Naive thymus-derived CD4-positive, alpha-beta T cell (primary cell): Measurements from ENCODE around the gene HIVEP3. TPM values are rescaled to one million over a fixed set of nuclear protein-coding genes. Genes with fewer than 3 reads are reported as not detected.

Experiments used
- ATAC-seq: fragments of 150-1000 bp; cut with Tn5 transposase; 2 replicates; pipeline ENCODE4 v1.10.0; 2021; ENCODE audit warnings: mild to moderate bottlenecking, moderate library complexity
- CTCF ChIA-PET: fragments of 350-600 bp; sonication (Branson Sonifier 250); formaldehyde crosslinking; loops from one replicate; lab custom pipeline; 2021; ENCODE audit warnings: antibody characterized with exemption; lab: Charles Lee
- POLR2A ChIA-PET: fragments of 350-600 bp; sonication (Branson Sonifier 250); formaldehyde crosslinking; loops from one replicate; lab custom pipeline; 2021; ENCODE audit warnings: antibody characterized with exemption, inconsistent platforms; lab: Charles Lee
- DNase-seq, 9 donors: peaks; one replicate each; pipeline versions ENCODE4 v3.0.0 to v3.0.0-alpha.2; 2020 to 2022; ENCODE audit warnings: mixed read lengths in 1 of 9
- H3K27ac ChIP-seq: one replicate; pipeline ENCODE4 v1.7.0; 2013; ENCODE audit warnings: mild to moderate bottlenecking, low read depth, low read length, moderate library complexity
- H3K27me3 ChIP-seq, 2 donors: one replicate each; pipeline ENCODE4 v1.7.0; 2013; ENCODE audit warnings: low read length in 2 of 2, mild to moderate bottlenecking in 2 of 2, moderate library complexity in 2 of 2; ENCODE audit not compliant: control insufficient read depth in 2 of 2, insufficient read depth in 2 of 2
- H3K36me3 ChIP-seq, 3 experiments: 1 replicate in 2 of 3; 2 replicates in 1 of 3; pipeline ENCODE4 v1.7.0; 2013; ENCODE audit warnings: low read length in 3 of 3, mild to moderate bottlenecking in 3 of 3, moderate library complexity in 1 of 3; ENCODE audit not compliant: insufficient read depth in 3 of 3, control insufficient read depth in 2 of 3
- H3K4me1 ChIP-seq, 2 donors: one replicate each; pipeline ENCODE4 v1.7.0; 2013; ENCODE audit warnings: low read length in 2 of 2, mild to moderate bottlenecking in 2 of 2, moderate library complexity in 1 of 2; ENCODE audit not compliant: control insufficient read depth in 2 of 2, insufficient read depth in 2 of 2
- H3K4me3 ChIP-seq: 2 replicates; pipeline ENCODE4 v1.7.0; 2013; ENCODE audit warnings: mild to moderate bottlenecking, low read length
- H3K9me3 ChIP-seq, 3 experiments: 1 replicate in 2 of 3; 2 replicates in 1 of 3; pipeline ENCODE4 v1.7.0; 2013; ENCODE audit warnings: low read length in 3 of 3; ENCODE audit not compliant: control insufficient read depth in 2 of 3
- H3K27ac Mint-ChIP-seq, 9 donors: one replicate each; pipeline ENCODE4 v1.8.0; 2020 to 2022; ENCODE audit warnings: mixed read lengths in 9 of 9, mild to moderate bottlenecking in 8 of 9, moderate library complexity in 5 of 9, inconsistent platforms in 2 of 9
- H3K27me3 Mint-ChIP-seq, 5 donors: one replicate each; pipeline ENCODE4 v1.8.0; 2021 to 2022; ENCODE audit warnings: mixed read lengths in 5 of 5, mild to moderate bottlenecking in 1 of 5
- H3K36me3 Mint-ChIP-seq, 5 donors: one replicate each; pipeline ENCODE4 v1.8.0; 2020 to 2022; ENCODE audit warnings: mixed read lengths in 5 of 5, mild to moderate bottlenecking in 3 of 5, inconsistent platforms in 1 of 5
- H3K4me1 Mint-ChIP-seq, 7 donors: one replicate each; pipeline ENCODE4 v1.8.0; 2020 to 2022; ENCODE audit warnings: mixed read lengths in 7 of 7, mild to moderate bottlenecking in 3 of 7, inconsistent platforms in 1 of 7
- H3K4me3 Mint-ChIP-seq, 10 donors: one replicate each; pipeline ENCODE4 v1.8.0; 2020 to 2022; ENCODE audit warnings: mild to moderate bottlenecking in 10 of 10, mixed read lengths in 10 of 10, moderate library complexity in 6 of 10, inconsistent platforms in 2 of 10
- H3K9me3 Mint-ChIP-seq, 11 donors: one replicate each; pipeline ENCODE4 v1.8.0; 2020 to 2022; ENCODE audit warnings: mixed read lengths in 11 of 11, mild to moderate bottlenecking in 4 of 11, inconsistent platforms in 1 of 11, moderate library complexity in 1 of 11
- intact Hi-C, 2 donors: fragments of 100-400 bp; cut with micrococcal nuclease; formaldehyde crosslinking; loops; one replicate each; pipeline ENCODE4 v1.15.1; 2023
- polyA plus RNA-seq, 2 donors: library from polyadenylated mRNA; unstranded; fragments of 300-500 nt; fragmentation: Illumina TruSeq; gene quantifications; one replicate each; pipeline ENCODE4 v1.2.3, GENCODE V29; 2021
- total RNA-seq, 6 experiments: library from RNA in 5 of 6; stranded (reverse) in 5 of 6; gene quantifications; 1 replicate in 5 of 6; 2 replicates in 1 of 6; pipeline ENCODE4 v1.2.3 and lab custom pipeline; 2021 to 2026

HIVEP3 gene
- total and polyA plus RNA-seq, 7 experiments from 2014 or later = 4.3 to 19.1 (median 7.0) TPM

GRCh38 chr1:41849211-41849759 lies 69.4 kb downstream of the HIVEP3 start:
- no peak overlapping the region for H3K27ac ChIP-seq
- peaks cover 0 to 7% of the 10 kb centered on the region in 2 donors for H3K4me1 ChIP-seq
- DNase-seq (no peak), ATAC-seq (no peak)
- Mint-ChIP-seq H3K36me3 (peaks cover 0 to 24% (median 17%) of the 10 kb centered on the region in 5 donors), H3K4me1 (peaks cover 0 to 26% (median 10%) of the 10 kb centered on the region in 7 donors), H3K9me3 (peaks cover 0 to 6% (median 0%) of the 10 kb centered on the region in 11 donors), H3K27ac (peak overlapping the region in 1 of 9 donors; percentile 11), H3K4me3 (no peak overlapping the region), H3K27me3 (no peaks in the 10 kb centered on the region)
- POLR2A ChIA-PET = no interaction called here
- no peaks in the 10 kb centered on the region for H3K9me3 ChIP-seq
- no peaks in the 10 kb centered on the region for H3K36me3 ChIP-seq
- intact Hi-C loops = no loop called here
- H3K27me3 ChIP-seq = no peaks in the 10 kb centered on the region
- CTCF ChIA-PET = no interaction called here
- no peak overlapping the region for H3K4me3 ChIP-seq

GRCh38 chr1:41848216-41848952 lies 70.3 kb downstream of the HIVEP3 start:
- H3K27me3 Mint-ChIP-seq = no peaks in the 10 kb centered on the region
- ChIA-PET POLR2A (no interaction called here), CTCF (no interaction called here)
- H3K27ac ChIP-seq = no peak overlapping the region
- peaks cover 0 to 22% (median 16%) of the 10 kb centered on the region in 5 donors for H3K36me3 Mint-ChIP-seq
- H3K4me1 ChIP-seq = peaks cover 0 to 7% of the 10 kb centered on the region in 2 donors
- H3K4me3 ChIP-seq = no peak overlapping the region
- intact Hi-C loops = no loop called here
- no peaks in the 10 kb centered on the region for H3K27me3 ChIP-seq
- H3K36me3 ChIP-seq = no peaks in the 10 kb centered on the region
- ATAC-seq (no peak), DNase-seq (no peak)
- no peak overlapping the region for H3K4me3 Mint-ChIP-seq
- H3K9me3 Mint-ChIP-seq = peaks cover 0 to 5% (median 0%) of the 10 kb centered on the region in 11 donors
- H3K27ac Mint-ChIP-seq = peak overlapping the region in 1 of 9 donors; percentile 2
- peaks cover 0 to 27% (median 12%) of the 10 kb centered on the region in 7 donors for H3K4me1 Mint-ChIP-seq
- H3K9me3 ChIP-seq = no peaks in the 10 kb centered on the region

- peaks cover 0 to 7% of the 10 kb centered on the region in 2 donors for H3K4me1 ChIP-seq
Measured at GRCh38 chr1:41847733-41848132, 71.0 kb downstream of the HIVEP3 start.

GRCh38 chr1:41846625-41847405 lies 71.9 kb downstream of the HIVEP3 start:
- peaks cover 0 to 26% (median 12%) of the 10 kb centered on the region in 7 donors for H3K4me1 Mint-ChIP-seq
- no peak overlapping the region for H3K4me3 ChIP-seq
- H3K4me3 Mint-ChIP-seq = no peak overlapping the region
- peaks cover 0 to 2% (median 0%) of the 10 kb centered on the region in 5 donors for H3K27me3 Mint-ChIP-seq
- no peaks in the 10 kb centered on the region for H3K9me3 Mint-ChIP-seq
- H3K27ac ChIP-seq = no peak overlapping the region
- H3K9me3 ChIP-seq = no peaks in the 10 kb centered on the region
- POLR2A ChIA-PET = interaction anchor here (1.0 kb wide), 1 partner anchor 104 kb away, joined by 3 read pairs; no protein-coding TSS in a partner anchor
- no peak overlapping the region for H3K27ac Mint-ChIP-seq
- ATAC-seq = no peak
- peaks cover 0 to 17% (median 12%) of the 10 kb centered on the region in 5 donors for H3K36me3 Mint-ChIP-seq
- CTCF ChIA-PET = no interaction called here
- intact Hi-C loops = no loop called here
- peaks cover 0 to 7% of the 10 kb centered on the region in 2 donors for H3K4me1 ChIP-seq
- no peak for DNase-seq
- H3K36me3 ChIP-seq = no peaks in the 10 kb centered on the region
- no peaks in the 10 kb centered on the region for H3K27me3 ChIP-seq

More at GRCh38 chr1:41847733-41848132, 71.0 kb downstream of the HIVEP3 start:
- H3K27ac Mint-ChIP-seq = no peak overlapping the region
- H3K36me3 Mint-ChIP-seq = peaks cover 0 to 18% (median 12%) of the 10 kb centered on the region in 5 donors
- DNase-seq = no peak
- Histone ChIP-seq H3K27me3 (no peaks in the 10 kb centered on the region), H3K9me3 (no peaks in the 10 kb centered on the region), H3K36me3 (no peaks in the 10 kb centered on the region), H3K27ac (no peak overlapping the region), H3K4me3 (no peak overlapping the region)
- peaks cover 0 to 26% (median 12%) of the 10 kb centered on the region in 7 donors for H3K4me1 Mint-ChIP-seq
- no peak for ATAC-seq
- H3K4me3 Mint-ChIP-seq = no peak overlapping the region
- peaks cover 0 to 2% (median 0%) of the 10 kb centered on the region in 11 donors for H3K9me3 Mint-ChIP-seq
- ChIA-PET CTCF (no interaction called here), POLR2A (interaction anchor here (0.6 to 1.0 kb wide), 2 partner anchors 105 to 231 kb away, joined by 3 read pairs; no protein-coding TSS in a partner anchor)
- no peaks in the 10 kb centered on the region for H3K27me3 Mint-ChIP-seq
- intact Hi-C loops = no loop called here

GRCh38 chr1:41844781-41845272 lies 73.9 kb downstream of the HIVEP3 start:
- H3K4me3 ChIP-seq = no peak overlapping the region
- intact Hi-C loops = no loop called here
- H3K27me3 ChIP-seq = no peaks in the 10 kb centered on the region
- POLR2A ChIA-PET = interaction anchor here (1.1 kb wide), 1 partner anchor 48 kb away, joined by 3 read pairs; no protein-coding TSS in a partner anchor
- H3K4me3 Mint-ChIP-seq = no peak overlapping the region
- peaks cover 0 to 3% (median 0%) of the 10 kb centered on the region in 5 donors for H3K27me3 Mint-ChIP-seq
- ATAC-seq = no peak
- H3K4me1 ChIP-seq = no peaks in the 10 kb centered on the region
- no peak overlapping the region for H3K27ac ChIP-seq
- H3K27ac Mint-ChIP-seq = no peak overlapping the region
- peaks cover 0 to 21% (median 12%) of the 10 kb centered on the region in 7 donors for H3K4me1 Mint-ChIP-seq
- H3K36me3 Mint-ChIP-seq = peaks cover 0 to 17% (median 12%) of the 10 kb centered on the region in 5 donors
- H3K36me3 ChIP-seq = no peaks in the 10 kb centered on the region
- no peaks in the 10 kb centered on the region for H3K9me3 Mint-ChIP-seq
- DNase-seq = no peak
- H3K9me3 ChIP-seq = no peaks in the 10 kb centered on the region
- CTCF ChIA-PET = no interaction called here

GRCh38 chr1:41844255-41844654 lies 74.5 kb downstream of the HIVEP3 start:
- POLR2A ChIA-PET = interaction anchor here (1.1 kb wide), 1 partner anchor 48 kb away, joined by 3 read pairs; no protein-coding TSS in a partner anchor
- H3K4me3 ChIP-seq = no peak overlapping the region
- no peak overlapping the region for H3K27ac ChIP-seq
- H3K36me3 ChIP-seq = no peaks in the 10 kb centered on the region
- H3K4me1 Mint-ChIP-seq = peaks cover 0 to 21% (median 12%) of the 10 kb centered on the region in 7 donors
- H3K9me3 Mint-ChIP-seq = no peaks in the 10 kb centered on the region
- intact Hi-C loops = no loop called here
- CTCF ChIA-PET = no interaction called here
- ATAC-seq (peak; percentile 40), DNase-seq (no peak)
- H3K27me3 Mint-ChIP-seq = peaks cover 0 to 3% (median 0%) of the 10 kb centered on the region in 5 donors
- no peaks in the 10 kb centered on the region for H3K27me3 ChIP-seq
- no peaks in the 10 kb centered on the region for H3K4me1 ChIP-seq
- no peaks in the 10 kb centered on the region for H3K9me3 ChIP-seq
- H3K27ac Mint-ChIP-seq = peak overlapping the region in 1 of 9 donors; percentile 19
- H3K36me3 Mint-ChIP-seq = peaks cover 0 to 17% (median 12%) of the 10 kb centered on the region in 5 donors
- no peak overlapping the region for H3K4me3 Mint-ChIP-seq
